Measurements from ENCODE around the gene GALNT13.

DNA sequence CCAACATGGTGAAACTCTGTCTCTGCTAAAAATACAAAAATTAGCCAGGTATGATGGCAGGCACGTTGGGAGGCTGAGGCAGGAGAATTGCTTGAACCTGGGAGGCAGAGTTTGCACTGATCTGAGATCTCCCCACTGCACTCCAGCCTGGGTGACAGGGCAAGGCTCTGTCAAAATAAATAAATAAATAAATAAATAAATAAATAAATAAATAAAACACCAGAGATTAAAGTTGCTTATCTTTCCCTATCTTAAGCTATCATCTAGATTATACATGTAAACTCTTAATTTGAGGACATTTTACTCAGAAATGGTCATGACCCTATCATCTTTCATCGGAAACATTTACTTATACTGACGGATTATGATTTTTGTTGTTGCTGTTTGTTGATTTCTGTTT lies 373.2 kb downstream of the GALNT13 start:
- TF ChIP-seq POLR2A (IDR thresholded peaks at IDR 0.05): no peak
- TF ChIP-seq, protein P1, sequence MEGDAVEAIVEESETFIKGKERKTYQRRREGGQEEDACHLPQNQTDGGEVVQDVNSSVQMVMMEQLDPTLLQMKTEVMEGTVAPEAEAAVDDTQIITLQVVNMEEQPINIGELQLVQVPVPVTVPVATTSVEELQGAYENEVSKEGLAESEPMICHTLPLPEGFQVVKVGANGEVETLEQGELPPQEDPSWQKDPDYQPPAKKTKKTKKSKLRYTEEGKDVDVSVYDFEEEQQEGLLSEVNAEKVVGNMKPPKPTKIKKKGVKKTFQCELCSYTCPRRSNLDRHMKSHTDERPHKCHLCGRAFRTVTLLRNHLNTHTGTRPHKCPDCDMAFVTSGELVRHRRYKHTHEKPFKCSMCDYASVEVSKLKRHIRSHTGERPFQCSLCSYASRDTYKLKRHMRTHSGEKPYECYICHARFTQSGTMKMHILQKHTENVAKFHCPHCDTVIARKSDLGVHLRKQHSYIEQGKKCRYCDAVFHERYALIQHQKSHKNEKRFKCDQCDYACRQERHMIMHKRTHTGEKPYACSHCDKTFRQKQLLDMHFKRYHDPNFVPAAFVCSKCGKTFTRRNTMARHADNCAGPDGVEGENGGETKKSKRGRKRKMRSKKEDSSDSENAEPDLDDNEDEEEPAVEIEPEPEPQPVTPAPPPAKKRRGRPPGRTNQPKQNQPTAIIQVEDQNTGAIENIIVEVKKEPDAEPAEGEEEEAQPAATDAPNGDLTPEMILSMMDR (IDR thresholded peaks at IDR 0.05): no peak

All from adrenal gland (tissue), 5 donors.